H1 (cell line): ENCODE results near the gene GARNL3. TPM values are rescaled to one million over a fixed set of nuclear protein-coding genes. Genes with fewer than 3 reads are reported as not detected.
A peak's percentile ranks its signal among the peaks of the same experiment; 100 is the strongest.

ENCODE experiments used
- CTCF ChIA-PET: fragments of 300-600 bp; sonication (Branson Sonifier 250); formaldehyde crosslinking; loops from one replicate; lab custom pipeline; 2021; ENCODE audit not compliant: partially characterized antibody; lab: Charles Lee
- POLR2A ChIA-PET: fragments of 300-600 bp; sonication (Branson Sonifier 250); formaldehyde crosslinking; loops from one replicate; lab custom pipeline; 2021; ENCODE audit warnings: inconsistent platforms; ENCODE audit not compliant: partially characterized antibody; lab: Charles Lee
- DNase-seq, 2 experiments: peaks; one replicate each; pipeline versions ENCODE4 v3.0.0 to v3.0.0-alpha.2; 2010 to 2022; ENCODE audit warnings: low spot score in 2 of 2, low read depth in 1 of 2, mixed read lengths in 1 of 2
- FAIRE-seq: peaks from 2 replicates; lab custom pipeline; 2011; peaks lifted over from hg19 to GRCh38; lab: Jason Lieb, UNC
- H2AFZ ChIP-seq: 2 replicates; pipeline ENCODE4 v1.8.1; 2012; ENCODE audit warnings: low read length, inconsistent platforms
- H2AK5ac ChIP-seq: 2 replicates; pipeline ENCODE4 v1.6.1; 2013; ENCODE audit warnings: low read depth, low read length
- H2BK120ac ChIP-seq: replicated peaks from 2 replicates; pipeline ENCODE3; 2013; ENCODE audit warnings: low read depth, low read length, inconsistent platforms
- H2BK12ac ChIP-seq: 2 replicates; pipeline ENCODE4 v1.6.1; 2013; ENCODE audit warnings: low read depth, low read length
- H2BK15ac ChIP-seq: 2 replicates; pipeline ENCODE4 v1.6.1; 2013; ENCODE audit warnings: low read length
- H2BK20ac ChIP-seq: 2 replicates; pipeline ENCODE4 v1.6.1; 2013; ENCODE audit warnings: low read length
- H2BK5ac ChIP-seq: 2 replicates; pipeline ENCODE4 v1.6.1; 2013; ENCODE audit warnings: low read depth, low read length
- H3K14ac ChIP-seq: 2 replicates; pipeline ENCODE4 v1.6.1; 2013; ENCODE audit warnings: inconsistent platforms; ENCODE audit not compliant: insufficient read length
- H3K18ac ChIP-seq: 2 replicates; pipeline ENCODE4 v1.6.1; 2013; ENCODE audit warnings: low read length; ENCODE audit errors: extremely low read depth
- H3K23ac ChIP-seq: 2 replicates; pipeline ENCODE4 v1.6.1; 2013; ENCODE audit warnings: inconsistent platforms; ENCODE audit not compliant: insufficient read length
- H3K23me2 ChIP-seq: 2 replicates; pipeline ENCODE4 v1.6.1; 2013; ENCODE audit warnings: low read depth, low read length
- H3K27ac ChIP-seq: 2 replicates; pipeline ENCODE4 v1.6.1; 2011; ENCODE audit warnings: low read depth, low read length, inconsistent platforms
- H3K27me3 ChIP-seq, 4 experiments: replicated peaks in 1 of 4; 1 replicate in 1 of 4; 2 replicates in 3 of 4; pipeline versions ENCODE4 v1.6.1 to v1.8.1; 2011 to 2013; ENCODE audit warnings: low read length in 3 of 4, mild to moderate bottlenecking in 3 of 4, inconsistent platforms in 2 of 4, mixed read lengths in 2 of 4, moderate library complexity in 1 of 4; ENCODE audit not compliant: control insufficient read depth in 3 of 4, insufficient read depth in 3 of 4; ENCODE audit errors: extremely low read depth in 1 of 4
- H3K36me3 ChIP-seq, 4 experiments: 2 replicates each; pipeline versions ENCODE4 v1.6.1 to v1.8.1; 2011 to 2013; ENCODE audit warnings: mild to moderate bottlenecking in 4 of 4, low read length in 3 of 4, moderate library complexity in 2 of 4, control low read depth in 1 of 4, inconsistent platforms in 1 of 4; ENCODE audit not compliant: insufficient read depth in 4 of 4, control insufficient read depth in 2 of 4
- H3K4ac ChIP-seq: replicated peaks from 2 replicates; pipeline ENCODE3; 2013; ENCODE audit warnings: low read length, low read depth, mixed read lengths, inconsistent platforms; ENCODE audit not compliant: insufficient read length
- H3K4me1 ChIP-seq, 4 experiments: replicated peaks in 1 of 4; 1 replicate in 1 of 4; 2 replicates in 3 of 4; pipeline versions ENCODE4 v1.6.1 to v1.8.1; 2011 to 2013; ENCODE audit warnings: low read length in 3 of 4, inconsistent platforms in 2 of 4, mixed read lengths in 1 of 4; ENCODE audit not compliant: insufficient read depth in 4 of 4, control insufficient read depth in 3 of 4
- H3K4me2 ChIP-seq, 2 experiments: 2 replicates each; pipeline versions ENCODE4 v1.6.1 to v1.8.1; 2011 to 2013; ENCODE audit warnings: low read depth in 2 of 2, low read length in 2 of 2, control low read depth in 1 of 2, inconsistent platforms in 1 of 2, mild to moderate bottlenecking in 1 of 2; ENCODE audit not compliant: insufficient read depth in 1 of 2
- H3K4me3 ChIP-seq, 4 experiments: fragments of 200-600, 300-600 bp in 1 of 4; sonication (generic), shearing (Covaris generic), sonication (Bioruptor Twin) in 1 of 4; 2 replicates each; pipeline versions ENCODE4 v1.5.1 to v1.8.1; 2011 to 2016; ENCODE audit warnings: low read length in 4 of 4, low read depth in 3 of 4, control low read depth in 2 of 4, inconsistent platforms in 2 of 4, mild to moderate bottlenecking in 2 of 4, mixed read lengths in 1 of 4, moderate library complexity in 1 of 4; ENCODE audit not compliant: insufficient read depth in 2 of 4; ENCODE audit errors: extremely low read depth in 1 of 4
- H3K56ac ChIP-seq: replicated peaks from 2 replicates; pipeline ENCODE3; 2013; ENCODE audit warnings: low read depth, mild to moderate bottlenecking, mixed read lengths, low read length, inconsistent platforms; ENCODE audit not compliant: insufficient read length
- H3K79me1 ChIP-seq: 2 replicates; pipeline ENCODE4 v1.6.1; 2013; ENCODE audit warnings: low read depth, low read length, control low read depth
- H3K79me2 ChIP-seq, 2 experiments: 2 replicates each; pipeline versions ENCODE4 v1.6.1 to v1.8.1; 2012 to 2013; ENCODE audit warnings: low read length in 2 of 2, mild to moderate bottlenecking in 2 of 2, inconsistent platforms in 1 of 2; ENCODE audit not compliant: insufficient read depth in 2 of 2, control insufficient read depth in 1 of 2
- H3K9ac ChIP-seq, 4 experiments: replicated peaks in 1 of 4; 1 replicate in 1 of 4; 2 replicates in 3 of 4; pipeline versions ENCODE4 v1.6.1 to v1.8.1; 2011 to 2013; ENCODE audit warnings: low read depth in 3 of 4, low read length in 3 of 4, control low read depth in 2 of 4, mild to moderate bottlenecking in 2 of 4, moderate library complexity in 2 of 4, inconsistent platforms in 1 of 4; ENCODE audit errors: extremely low read depth in 1 of 4
- H3K9me3 ChIP-seq, 2 experiments: 2 replicates each; pipeline versions ENCODE4 v1.6.1 to v1.8.1; 2012 to 2013; ENCODE audit warnings: mild to moderate bottlenecking in 2 of 2, moderate library complexity in 2 of 2, control low read depth in 1 of 2, inconsistent platforms in 1 of 2, low read depth in 1 of 2, low read length in 1 of 2, mixed read lengths in 1 of 2; ENCODE audit not compliant: insufficient read depth in 2 of 2
- H4K20me1 ChIP-seq, 2 experiments: replicated peaks in 1 of 2; 2 replicates each; pipeline versions ENCODE3 to v1.8.1; 2011 to 2013; ENCODE audit warnings: inconsistent platforms in 2 of 2, low read length in 2 of 2, mild to moderate bottlenecking in 1 of 2; ENCODE audit not compliant: insufficient read depth in 2 of 2, control insufficient read depth in 1 of 2
- H4K5ac ChIP-seq: 2 replicates; pipeline ENCODE4 v1.6.1; 2013; ENCODE audit warnings: low read length, low read depth, mixed read lengths, inconsistent platforms; ENCODE audit not compliant: insufficient read length
- H4K8ac ChIP-seq: 2 replicates; pipeline ENCODE4 v1.8.0; 2013; ENCODE audit warnings: mild to moderate bottlenecking, moderate library complexity, low read length, inconsistent platforms; ENCODE audit not compliant: insufficient read depth; ENCODE audit errors: extremely low read depth
- H4K91ac ChIP-seq: replicated peaks from 2 replicates; pipeline ENCODE3; 2013; ENCODE audit warnings: low read length, mixed read lengths, inconsistent platforms; ENCODE audit not compliant: insufficient read length
- BACH1 ChIP-seq: IDR thresholded peaks from 2 replicates; pipeline ENCODE4 v1.6.1; 2012; ENCODE audit warnings: low read length, improper control_type of control experiment
- CBX5 ChIP-seq: fragments of 300-800, 300-1000 bp; sonication (generic); IDR thresholded peaks from 2 replicates; pipeline ENCODE4 v1.7.1; 2016; ENCODE audit warnings: antibody characterized with exemption, low read length, low read depth
- HDAC6 ChIP-seq: IDR thresholded peaks from one replicate; pipeline ENCODE4 v1.7.1; 2012; ENCODE audit warnings: low read depth, mild to moderate bottlenecking, inconsistent platforms, low read length, moderate library complexity
- JUN ChIP-seq: IDR thresholded peaks from 2 replicates; pipeline ENCODE4 v1.6.1; 2011; ENCODE audit warnings: low read depth, mild to moderate bottlenecking, improper control_type of control experiment, low read length
- NRF1 ChIP-seq: IDR thresholded peaks from 2 replicates; pipeline ENCODE4 v1.6.1; 2011; ENCODE audit warnings: mild to moderate bottlenecking, low read depth, low read length, improper control_type of control experiment
- POLR2A ChIP-seq, 2 experiments: IDR thresholded peaks; 1 replicate in 1 of 2; 2 replicates in 1 of 2; pipeline ENCODE4 v1.6.1; 2011; ENCODE audit warnings: low read depth in 2 of 2, low read length in 2 of 2, mild to moderate bottlenecking in 2 of 2; ENCODE audit errors: control extremely low read depth in 1 of 2
- RFX5 ChIP-seq: IDR thresholded peaks from 2 replicates; pipeline ENCODE4 v1.6.1; 2011; ENCODE audit warnings: low read depth, low read length, improper control_type of control experiment, borderline replicate concordance
- SAP30 ChIP-seq: fragments of 300-600 bp; sonication (generic); IDR thresholded peaks from 2 replicates; pipeline ENCODE4 v1.7.1; 2012; ENCODE audit warnings: low read length, moderate library complexity, mild to moderate bottlenecking, inconsistent platforms; ENCODE audit not compliant: insufficient read depth, insufficient replicate concordance
- SRF ChIP-seq: IDR thresholded peaks from 2 replicates; pipeline ENCODE4 v1.6.1; 2011; ENCODE audit warnings: mild to moderate bottlenecking, low read depth, low read length, moderate library complexity
- TBP ChIP-seq: IDR thresholded peaks from 2 replicates; pipeline ENCODE4 v1.6.1; 2011; ENCODE audit warnings: low read depth, low read length, improper control_type of control experiment
- ZNF274 ChIP-seq: IDR thresholded peaks from 2 replicates; pipeline ENCODE4 v1.7.0; 2012; ENCODE audit warnings: low read length, borderline replicate concordance; ENCODE audit errors: extremely low read depth
- WGBS, 2 experiments: shearing (Covaris generic) in 1 of 2; methylation state at CpG; one replicate each; pipeline versions ENCODE4 v1.1.6 to v1.1.7; 2013 to 2015; ENCODE audit warnings: low lambda C conversion rate in 2 of 2, mixed read lengths in 2 of 2, inconsistent platforms in 1 of 2, low coverage in 1 of 2, missing lambda C conversion rate in 1 of 2; ENCODE audit not compliant: insufficient replicate concordance in 2 of 2, insufficient coverage in 1 of 2, insufficient read length in 1 of 2; ENCODE audit errors: extremely low coverage in 1 of 2, missing lambda C conversion rate in 1 of 2; 5-methylcytosine and 5-hydroxymethylcytosine counted together
- polyA plus RNA-seq, 7 experiments: library from polyadenylated mRNA; depleted of rRNA in 3 of 7; stranded (reverse) in 5 of 7; unstranded in 2 of 7; fragments of >200 nt in 5 of 7; fragments of 200-250 nt in 2 of 7; gene quantifications; 1 replicate in 5 of 7; 2 replicates in 1 of 7; 4 replicates in 1 of 7; pipeline versions ENCODE4 v1.2.1 to v1.2.3, GENCODE V29; 2011 to 2013; ENCODE audit warnings: missing spikeins in 2 of 7, mixed read lengths in 2 of 7
- total RNA-seq: library from RNA; stranded (reverse); fragmentation: NEBNext Ultra II Directional; extraction: Animal tissue kit (Norgen Biotek cat#: 25700); gene quantifications from 2 replicates; pipeline ENCODE4 v1.2.1, GENCODE V29; 2021

The GARNL3 gene
- total and polyA plus RNA-seq, 2 of the 8 experiments (the other 6 are each of a cell fraction or from before 2014, with no cell fraction given), result 6.5 to 18.3 TPM

- H2BK15ac ChIP-seq, result 0 out of 2 replicates have a peak overlapping the region, but pooled peaks have one; percentile 23
- H2BK120ac ChIP-seq, result no peak overlapping the region
- no peak overlapping the region for H2BK5ac ChIP-seq
- H3K79me1 ChIP-seq, result no peaks in the 10 kb centered on the region
- no peak overlapping the region for H3K23ac ChIP-seq
- H3K9ac ChIP-seq, result no peak overlapping the region; a peak in 1 of 7 replicates
- H3K4ac ChIP-seq, result no peak overlapping the region
- H3K79me2 ChIP-seq, result no peaks in the 10 kb centered on the region
- 88% methylated on average over 7 of the region's 7 CpGs; no CpG with 5 or more reads in 1 of the 2 experiments for WGBS, 2 experiments
- peaks cover 0 to 3% (median 0%) of the 10 kb centered on the region in 4 experiments; a peak in 1 of 8 replicates for H3K36me3 ChIP-seq
- no peak overlapping the region for H3K4me3 ChIP-seq
- H3K14ac ChIP-seq, result no peak overlapping the region
- H4K91ac ChIP-seq, result no peak overlapping the region
- peaks cover 2 to 15% (median 6%) of the 10 kb centered on the region in 4 experiments; a peak in 6 of 7 replicates for H3K4me1 ChIP-seq
- FAIRE-seq (no peak), DNase-seq (no peak)
- H3K23me2 ChIP-seq, result no peaks in the 10 kb centered on the region
- H2AK5ac ChIP-seq, result no peak overlapping the region
- CTCF ChIA-PET, result interaction anchor here (0.8 to 1.7 kb wide), 3 partner anchors 9 to 58 kb away, joined by 3 read pairs; no protein-coding TSS in a partner anchor
- H3K27ac ChIP-seq, result no peak overlapping the region
- H2BK12ac ChIP-seq, result no peak overlapping the region; the same call in 1 of the 2 replicates
- no peaks in the 10 kb centered on the region for H4K20me1 ChIP-seq
- no peak overlapping the region for H2AFZ ChIP-seq
- no peak overlapping the region for H3K18ac ChIP-seq
- H4K5ac ChIP-seq, result no peak overlapping the region
- no peak overlapping the region for H2BK20ac ChIP-seq
- peaks cover 4% of the 10 kb centered on the region in 2 experiments; a peak in 1 of 4 replicates for H3K9me3 ChIP-seq
- no peak overlapping the region for H3K56ac ChIP-seq
- H3K4me2 ChIP-seq, result no peak overlapping the region
- POLR2A ChIA-PET, result interaction anchor here (0.9 to 1.6 kb wide), 4 partner anchors 12 to 35 kb away, joined by 3 to 5 read pairs (median 4); no protein-coding TSS in a partner anchor
- no peaks in the 10 kb centered on the region for H3K27me3 ChIP-seq
- H4K8ac ChIP-seq, result no peak overlapping the region
- TF ChIP-seq RFX5 (no peak), SRF (no peak), ZNF274 (no peak), BACH1 (no peak), HDAC6 (no peak), NRF1 (no peak), CBX5 (no peak), POLR2A (IDR thresholded peaks at IDR 0.05; ENCODE audit: control extremely low read depth in 1 of 2, low read depth in 2 of 2, low read length in 2 of 2) (no peak), TBP (no peak), JUN (no peak), SAP30 (no peak)
Measured at GRCh38 chr9:127258606-127259471, 5.7 kb upstream of the GARNL3 start.
